Stimulated activated CD8-positive, alpha-beta memory T cell treated with anti-CD3 and anti-CD28 coated beads, Interleukin-4, amount 100 ng/mL, for 24 hours (primary cell): Measurements from ENCODE around the gene LEP.
"Not testable (repeated sequence)": the region's sequence is repeated elsewhere in the genome, so short reads cannot be mapped to it uniquely, and the experiment has no call there.

Experiments
- DNase-seq: peaks from one replicate; pipeline ENCODE4 v3.0.0-alpha.2; 2020; ENCODE audit warnings: low read depth

Gene LEP

DNA sequence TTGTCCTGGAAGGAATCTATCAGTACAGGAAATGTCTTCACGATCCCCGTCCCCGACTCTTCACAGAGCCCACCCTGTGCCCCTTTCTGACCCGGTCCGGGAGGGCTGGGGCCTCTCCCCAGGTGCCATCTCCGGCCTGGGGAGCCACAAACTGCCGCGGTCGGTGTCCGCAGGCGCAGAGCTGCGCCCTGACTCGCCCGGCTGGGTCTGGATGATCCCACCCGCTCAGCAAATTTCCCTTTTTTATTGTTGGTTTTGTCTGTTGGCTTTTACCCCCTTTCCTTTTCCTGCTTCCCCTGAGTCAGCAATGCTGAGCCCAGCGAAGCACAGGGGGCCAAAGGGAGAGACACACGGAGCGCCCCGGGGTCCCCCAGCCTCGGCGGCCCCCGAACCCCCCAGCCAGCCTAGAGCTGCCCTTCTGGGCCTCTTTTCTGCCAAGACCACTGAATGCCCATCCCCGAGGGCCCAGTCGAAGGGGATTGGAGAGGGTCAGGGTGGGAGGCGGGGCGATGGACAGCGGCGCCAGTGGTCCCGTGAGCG lies 30.9 kb downstream of the LEP start:
- no peak for DNase-seq

DNA sequence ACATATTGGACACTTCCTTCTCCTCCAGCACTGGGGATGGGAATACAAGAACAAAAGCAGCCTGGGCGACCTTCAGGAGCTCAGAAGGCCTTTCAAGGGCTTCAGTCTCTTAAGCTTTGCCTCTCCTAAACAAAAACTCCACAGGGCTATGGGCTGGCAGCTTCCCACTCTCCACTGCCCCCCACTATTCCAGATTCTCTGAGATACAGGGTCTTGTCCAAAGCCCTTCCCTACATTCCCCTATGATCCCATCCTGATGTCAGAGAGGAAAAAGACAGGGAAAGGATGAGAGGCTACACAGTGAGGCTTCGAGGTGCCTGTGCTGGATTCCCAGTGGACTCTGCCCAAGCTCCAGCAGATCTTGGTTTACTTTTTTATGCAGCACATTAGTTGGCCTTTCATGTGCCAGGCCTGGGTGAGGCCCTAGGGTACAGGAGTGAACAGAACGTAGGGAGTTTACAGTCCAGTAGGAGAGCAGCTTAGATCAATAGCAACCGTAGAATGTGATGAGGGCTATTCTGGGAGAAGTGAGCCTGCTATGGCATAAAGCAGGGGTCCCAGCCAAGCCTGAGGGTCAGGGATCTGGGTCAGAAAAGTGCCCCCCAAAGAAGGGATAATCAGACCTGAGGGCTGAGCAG lies 33.3 kb downstream of the LEP start:
- DNase-seq = no peak

DNA sequence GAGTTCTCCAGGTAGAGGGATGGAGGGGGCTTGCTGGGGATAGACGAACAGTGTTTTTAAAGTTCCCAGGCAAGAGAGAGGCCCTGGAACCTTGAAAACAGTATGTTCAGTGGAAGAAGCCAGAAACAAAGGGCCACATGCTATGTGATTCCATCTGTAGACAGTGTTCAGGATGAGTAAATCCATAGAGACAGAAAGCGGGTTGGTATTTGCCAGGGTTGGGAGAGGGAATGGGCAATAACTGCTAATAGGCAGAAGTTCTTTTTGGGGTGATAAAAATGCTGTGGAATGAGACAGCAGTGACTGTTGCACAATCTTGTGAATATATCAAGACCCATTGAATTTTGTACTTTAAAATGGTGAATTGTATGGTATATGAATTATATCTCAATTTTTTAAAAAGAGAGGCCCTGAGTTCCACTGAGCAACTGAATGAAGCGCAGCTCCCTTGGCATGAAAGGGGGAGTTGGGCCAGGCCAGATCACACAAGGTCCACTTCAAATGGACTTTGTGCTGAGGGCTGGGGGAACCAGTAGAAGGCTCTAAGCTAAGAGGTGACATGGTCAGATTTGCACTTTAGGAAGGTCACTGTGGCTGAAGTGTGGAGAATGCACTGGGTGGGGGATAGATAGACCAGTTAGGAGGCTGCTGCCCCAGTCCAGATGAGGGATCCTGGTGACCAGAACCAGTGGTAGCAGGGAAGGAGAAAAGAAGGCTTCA lies 34.0 kb downstream of the LEP start:
- DNase-seq = no peak

DNA sequence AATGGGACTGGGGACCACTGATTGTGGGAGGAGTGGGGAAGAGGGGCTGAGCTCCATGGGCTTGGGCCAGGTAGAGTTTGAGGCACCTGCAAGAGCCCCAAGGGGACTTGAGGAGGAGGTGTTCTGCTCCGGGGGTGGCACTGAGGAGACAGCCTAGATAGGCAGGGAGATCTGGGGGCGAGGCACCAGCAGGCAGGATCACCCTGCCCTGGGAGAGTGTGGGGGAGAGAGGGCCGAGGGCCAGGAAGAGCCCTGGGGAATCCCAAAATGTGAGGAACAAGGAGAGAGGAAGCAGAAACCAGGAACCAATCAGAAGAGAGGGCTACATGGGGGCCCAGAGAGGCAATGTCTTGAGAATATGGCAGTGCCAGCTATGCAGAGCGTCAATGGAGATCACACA lies 34.6 kb downstream of the LEP start:
- DNase-seq = no peak

DNA sequence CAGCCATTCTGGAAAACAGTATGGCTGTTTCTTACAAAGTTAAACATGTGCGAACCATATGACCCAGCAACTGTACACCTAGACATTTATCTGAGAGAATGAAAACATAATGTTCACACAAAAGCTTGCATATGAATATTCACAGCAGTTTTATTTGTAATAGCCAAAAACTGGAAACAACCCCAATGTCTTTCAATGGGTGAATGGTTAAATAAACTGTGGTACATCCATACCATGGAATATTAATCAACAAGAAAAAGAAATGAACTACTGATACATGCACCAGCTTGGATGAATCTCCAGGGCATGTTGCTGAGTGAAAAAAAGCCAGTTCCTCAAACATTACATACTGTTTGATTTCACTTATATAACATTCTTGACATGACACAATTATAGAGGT lies 37.3 kb downstream of the LEP start:
- DNase-seq = no peak

DNA sequence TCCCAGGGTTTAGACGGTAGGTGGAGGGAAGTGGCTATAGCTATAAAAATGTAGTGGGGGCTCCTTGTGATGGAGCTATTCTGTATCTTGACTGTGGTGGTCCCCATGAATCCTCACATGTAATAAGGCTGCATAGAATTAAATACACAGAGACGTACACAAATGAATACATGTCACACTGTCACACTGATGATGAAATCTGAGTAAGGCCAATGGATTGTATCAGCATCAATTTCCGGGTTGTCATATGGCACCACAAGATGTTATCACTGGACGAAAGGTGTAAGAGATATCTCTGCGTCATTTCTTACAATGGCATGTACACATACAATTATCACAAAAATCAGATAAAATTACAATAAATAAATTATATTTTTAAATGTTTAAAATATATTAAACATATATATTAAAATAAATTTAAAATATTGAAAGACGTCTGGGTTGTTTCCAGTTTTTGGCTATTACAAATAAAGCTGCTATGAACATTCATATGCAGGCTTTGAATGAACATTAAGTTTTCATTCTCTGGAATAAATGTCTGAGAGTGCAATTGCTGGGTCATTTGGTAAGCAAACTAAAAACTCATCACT lies 38.1 kb downstream of the LEP start:
- DNase-seq = no peak

DNA sequence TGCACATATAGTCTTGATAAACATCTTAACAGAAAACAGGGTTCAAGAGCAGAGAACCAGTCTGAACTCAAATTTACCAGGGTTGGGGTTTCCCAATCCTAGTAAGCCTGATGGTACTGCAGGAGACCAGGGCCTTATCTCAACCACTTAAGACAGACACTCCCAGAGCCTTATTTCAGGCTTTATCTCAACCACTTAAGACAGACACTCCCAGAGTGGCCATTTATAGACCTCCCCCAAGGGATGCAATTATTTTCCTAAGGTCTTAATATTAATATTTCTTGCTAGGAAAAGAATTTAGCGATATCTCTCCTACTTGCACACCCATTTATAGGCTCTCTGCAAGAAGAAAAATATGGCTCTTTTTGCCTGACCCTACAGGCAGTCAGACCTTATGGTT lies 39.4 kb downstream of the LEP start:
- DNase-seq = not testable (repeated sequence)

DNA sequence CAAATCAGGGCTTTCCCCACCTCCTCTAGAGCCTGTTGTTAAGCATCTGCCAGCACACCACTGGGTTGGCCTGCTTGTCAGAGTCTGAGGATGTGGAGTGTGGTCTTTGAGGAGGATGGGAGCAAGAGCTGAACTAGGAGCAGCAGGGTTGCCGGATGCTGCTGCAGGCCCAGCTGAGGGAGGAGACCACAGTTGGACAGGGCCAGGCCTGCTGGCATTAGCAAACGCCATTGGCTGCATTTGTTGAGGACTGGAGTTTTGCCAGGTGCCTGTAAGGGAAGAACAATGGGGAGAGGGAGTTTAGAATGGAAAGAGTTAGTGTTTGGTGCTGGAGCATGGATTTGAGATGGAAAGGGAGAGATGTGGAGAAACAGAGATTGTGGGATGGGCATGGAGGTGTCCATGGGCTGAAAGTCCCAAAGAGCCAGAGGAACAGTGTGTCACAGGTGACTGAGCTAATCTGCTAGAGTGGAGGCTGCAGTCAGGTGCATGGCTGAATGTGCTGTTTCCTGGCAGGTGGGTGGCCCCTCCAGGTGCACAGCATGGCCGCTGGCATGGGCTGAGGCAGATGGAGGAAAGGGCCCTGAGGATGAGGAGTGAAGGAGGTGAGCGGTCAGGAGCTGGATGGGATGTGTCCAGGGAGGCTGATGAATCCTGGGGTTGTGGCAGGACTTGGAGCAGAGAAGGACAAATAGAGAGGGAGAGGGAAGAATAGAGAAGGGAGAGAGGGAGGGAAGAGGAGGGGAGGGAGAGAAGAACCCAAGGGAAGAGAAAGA lies 40.7 kb downstream of the LEP start:
- DNase-seq = no peak

DNA sequence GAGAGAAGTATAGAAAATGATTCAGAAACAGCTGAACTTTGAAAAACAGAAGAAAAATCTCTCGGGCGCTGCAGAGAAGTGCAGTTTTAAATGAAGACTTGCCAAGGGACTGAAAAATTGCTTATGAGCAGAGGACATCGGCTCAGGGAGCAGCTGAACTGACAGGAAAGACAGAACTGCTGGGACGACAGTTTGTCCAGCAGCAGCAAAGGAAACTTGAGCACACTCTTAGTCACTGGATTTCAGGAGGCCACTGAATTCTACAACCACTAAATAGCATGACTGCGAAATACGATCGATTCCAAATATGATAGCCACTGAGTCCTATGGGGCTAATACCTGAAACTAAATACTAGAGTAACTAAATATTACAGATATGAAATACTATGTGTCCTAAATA lies 43.0 kb downstream of the LEP start:
- DNase-seq = no peak

DNA sequence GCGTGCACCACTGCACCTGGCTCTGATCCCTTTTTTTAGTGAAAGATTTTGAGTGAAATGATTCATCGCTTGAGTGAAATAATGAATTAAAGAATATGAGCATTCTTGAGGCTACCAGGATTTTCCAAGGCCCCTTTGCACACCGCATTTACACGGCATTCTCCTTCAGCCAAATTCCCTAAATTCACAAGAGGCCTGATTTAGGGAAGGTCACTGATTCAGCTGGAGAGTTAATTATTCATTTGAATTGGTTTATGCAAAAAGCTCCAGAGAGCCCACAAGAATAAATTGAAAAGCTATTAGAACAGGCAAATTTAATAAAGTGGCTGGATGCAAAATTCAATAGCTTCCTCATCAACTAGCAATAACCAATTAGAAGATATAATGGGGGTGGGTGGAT lies 46.5 kb downstream of the LEP start:
- DNase-seq = no peak

DNA sequence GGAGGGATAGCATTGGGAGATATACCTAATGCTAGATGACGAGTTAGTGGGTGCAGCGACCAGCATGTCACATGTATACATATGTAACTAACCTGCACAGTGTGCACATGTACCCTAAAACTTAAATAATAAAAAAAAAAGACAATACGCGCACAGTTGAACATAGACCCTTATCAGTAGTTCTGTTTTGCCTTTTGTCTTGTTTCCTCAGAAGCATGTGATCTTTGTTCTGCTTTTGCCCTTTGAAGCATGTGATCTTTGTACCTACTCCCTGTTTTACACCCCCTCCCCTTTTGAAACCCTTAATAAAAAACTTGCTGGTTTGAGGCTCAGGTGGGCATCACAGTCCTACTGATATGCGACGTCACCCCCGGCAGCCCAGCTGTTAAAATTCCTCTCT lies 56.9 kb downstream of the LEP start:
- not testable (repeated sequence) for DNase-seq

DNA sequence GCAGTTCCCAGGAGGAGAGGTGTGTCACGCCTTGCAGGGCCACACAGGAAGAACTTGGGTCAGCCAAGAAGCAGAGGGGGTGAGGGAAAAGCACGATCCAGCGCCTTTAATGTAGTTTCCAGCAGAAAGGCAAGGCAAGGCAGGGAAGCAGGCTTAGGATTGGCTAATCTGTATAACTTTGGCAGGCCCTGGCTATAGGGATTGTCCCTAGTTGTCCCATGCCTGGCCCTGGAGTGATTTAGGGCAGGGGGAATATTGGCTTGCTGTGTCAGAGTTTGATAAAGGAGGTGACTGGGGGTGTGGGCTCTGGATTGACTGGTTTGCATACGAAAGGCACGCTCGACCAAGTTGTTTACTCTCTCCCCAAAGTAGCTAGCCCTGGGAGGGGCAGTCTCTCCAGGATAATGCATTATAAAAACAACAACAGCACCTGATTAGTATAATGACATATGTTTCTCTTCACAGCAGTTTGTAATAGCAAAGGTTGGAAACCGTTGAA lies 58.1 kb downstream of the LEP start:
- no peak for DNase-seq

DNA sequence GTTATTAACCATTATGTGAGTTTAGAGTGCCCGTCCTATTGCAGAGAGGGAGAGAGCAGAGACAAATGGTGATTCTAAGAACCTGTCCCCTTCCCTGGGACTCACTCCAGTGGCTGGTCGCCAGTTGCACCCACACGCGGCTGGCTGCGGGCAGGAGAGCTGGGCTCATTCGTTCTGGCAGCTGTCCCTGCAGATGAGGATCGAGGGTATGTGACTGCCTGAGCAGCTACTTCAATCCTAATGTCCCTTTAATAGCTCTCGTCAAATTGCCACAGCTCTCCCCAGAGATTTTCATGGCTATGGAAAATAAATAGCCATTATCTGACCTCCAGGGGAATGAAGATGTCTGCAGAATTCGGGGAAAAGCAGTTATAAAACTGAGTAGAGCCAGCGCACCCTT lies 61.1 kb downstream of the LEP start:
- no peak for DNase-seq

DNA sequence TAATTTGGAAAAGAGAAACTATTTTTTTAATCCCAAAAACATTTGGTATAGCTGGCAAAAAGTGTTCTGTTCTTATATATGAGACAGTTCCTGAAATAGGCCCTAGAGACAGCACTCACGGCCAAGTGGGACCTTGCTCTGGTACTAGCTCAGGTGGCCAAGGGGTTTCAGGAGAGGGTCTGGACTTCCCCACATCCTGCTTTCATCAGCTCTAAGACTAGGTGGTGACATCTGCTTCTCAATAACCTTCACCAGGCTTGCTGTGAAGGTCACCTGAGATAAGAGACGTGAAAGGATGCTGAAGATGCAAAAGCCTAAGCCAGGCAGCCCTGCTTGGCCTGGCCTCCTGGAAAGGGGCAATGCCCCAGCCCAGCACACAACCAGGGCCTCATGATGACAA lies 62.1 kb downstream of the LEP start:
- DNase-seq = no peak

DNA sequence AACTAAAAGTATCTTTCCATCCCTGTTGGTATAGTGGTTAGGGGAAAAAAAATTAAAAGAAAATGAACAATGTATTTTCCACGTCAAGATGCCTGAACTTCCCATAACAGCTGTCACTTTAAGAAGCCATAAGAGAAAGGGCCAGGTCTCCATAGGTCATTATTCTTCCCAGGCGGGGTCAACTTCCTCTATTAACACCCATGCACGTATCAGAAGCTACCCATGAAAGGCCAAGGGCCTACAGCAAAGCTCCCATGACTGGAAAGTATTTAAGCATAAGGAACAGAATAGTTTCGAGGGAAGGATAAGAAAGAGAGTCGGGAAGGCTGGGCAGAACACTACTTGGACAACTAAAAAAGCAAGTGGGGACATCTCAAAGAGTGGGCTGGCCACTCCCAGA lies 62.6 kb downstream of the LEP start:
- no peak for DNase-seq

DNA sequence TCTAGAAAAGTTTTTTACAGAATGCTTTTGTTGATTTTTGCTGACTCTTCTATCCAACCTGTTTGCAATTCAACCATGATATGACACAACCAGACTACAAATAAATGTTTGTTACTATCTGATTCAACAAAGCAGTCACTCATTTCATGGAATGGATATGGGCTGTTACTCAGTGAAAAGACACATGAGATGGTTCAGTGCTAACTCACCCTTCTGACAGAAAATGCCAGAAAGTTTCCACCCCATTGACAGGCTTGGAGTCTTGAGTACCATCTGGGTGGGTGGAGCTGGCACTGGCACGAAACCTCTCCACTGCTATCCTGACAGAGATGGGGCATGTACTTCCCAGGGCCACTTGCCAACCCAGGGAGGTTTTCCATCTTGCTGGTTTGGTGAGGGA lies 63.1 kb downstream of the LEP start:
- no peak for DNase-seq

DNA sequence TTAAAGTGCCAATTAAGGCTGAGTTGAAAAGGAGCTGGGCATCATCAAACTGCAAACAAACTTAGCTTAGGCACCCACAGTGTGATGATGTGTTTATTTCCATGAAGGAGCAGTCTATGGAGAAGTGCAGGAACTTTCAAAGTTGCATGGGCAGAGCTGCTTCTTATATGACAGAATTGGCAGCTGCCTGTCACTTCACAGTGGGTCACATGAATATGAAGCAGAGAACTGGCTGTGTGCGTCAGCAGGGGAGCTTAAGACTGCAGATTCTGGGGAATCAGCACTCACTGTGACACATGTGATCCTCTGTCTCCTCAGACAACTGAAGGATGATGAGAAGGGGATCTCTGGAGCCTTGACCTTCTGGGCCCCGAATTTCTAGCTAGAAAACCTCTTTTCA lies 66.0 kb downstream of the LEP start:
- no peak for DNase-seq
